Prostate gland (tissue), 2 donors: ENCODE data around the gene UBTF.

ENCODE experiments used
- CTCF ChIP-seq, 4 experiments: fragments of 200-600 bp in 2 of 4; fragments of 450-650 bp in 2 of 4; sonication (generic) in 2 of 4; IDR thresholded peaks; 1 replicate in 3 of 4; 2 replicates in 1 of 4; pipeline ENCODE4 v1.5.1; 2016 to 2019; ENCODE audit warnings: antibody characterized with exemption in 4 of 4, mild to moderate bottlenecking in 2 of 4, moderate library complexity in 2 of 4
- POLR2AphosphoS5 ChIP-seq: sonication (generic); formaldehyde crosslinking; IDR thresholded peaks from one replicate; pipeline ENCODE4 v1.6.1; 2017; ENCODE audit warnings: antibody characterized with exemption

GRCh38 chr17:44254361-44255095 lies 35.1 kb upstream of the UBTF start:
- TF ChIP-seq CTCF (IDR thresholded peaks at IDR 0.05) (no peak), POLR2AphosphoS5 (no peak)
